Neural cell (in vitro differentiated cells): ENCODE results near the gene CWC25.

Experiments
- CTCF ChIP-seq: fragments of 450-650 bp; IDR thresholded peaks from 2 replicates; pipeline ENCODE4 v1.5.1; 2014; ENCODE audit warnings: antibody characterized with exemption, mild to moderate bottlenecking, moderate library complexity; ENCODE audit not compliant: poor library complexity, severe bottlenecking
- POLR2AphosphoS5 ChIP-seq: IDR thresholded peaks from 2 replicates; pipeline ENCODE4 v1.6.1; 2012

DNA sequence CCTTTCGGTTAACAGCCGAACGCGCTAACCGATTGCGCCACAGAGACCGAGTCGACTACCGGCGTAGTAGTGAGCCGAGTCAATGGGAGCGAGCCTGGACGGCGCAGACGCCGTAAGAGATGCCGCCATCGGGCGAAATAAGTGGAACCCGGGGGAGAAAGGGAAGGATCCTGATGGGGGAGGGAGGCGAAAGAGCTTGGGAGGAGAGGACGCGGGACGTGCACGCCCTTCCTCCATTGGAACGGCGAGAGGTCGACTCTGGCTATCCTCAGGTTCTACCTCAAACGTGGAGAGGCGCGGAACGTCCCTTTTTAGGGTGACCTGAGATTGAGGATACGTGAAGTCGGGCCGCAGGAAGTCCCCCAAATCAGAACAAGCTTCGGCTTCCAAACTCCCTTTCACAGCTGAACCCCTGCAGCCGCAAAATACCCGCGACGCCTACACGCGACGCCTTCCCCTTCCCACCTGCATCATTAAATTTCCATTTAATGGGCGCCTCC, 73.3 kb downstream of the CWC25 start:
- TF ChIP-seq POLR2AphosphoS5 (no peak), CTCF (no peak)
